ENCODE measurements around the gene CYSTM1.

Gene CYSTM1

GRCh38 chr5:140246378-140247122 lies 71.6 kb downstream of the CYSTM1 start:
- no peak for TF ChIP-seq CTCF (conservative IDR thresholded peaks at IDR 0.05; ENCODE audit: control insufficient read depth, insufficient read depth, low read depth, low read length)
- peak; percentile 73 for DNase-seq (ENCODE audit: low read depth)
- no peak overlapping the region for H3K4me3 ChIP-seq (ENCODE audit: control insufficient read depth, low read depth, low read length)

GRCh38 chr5:140248414-140248813 lies 73.4 kb downstream of the CYSTM1 start:
- H3K4me3 ChIP-seq (ENCODE audit: control insufficient read depth, low read depth, low read length) = no peak overlapping the region
- DNase-seq (ENCODE audit: low read depth) = no peak
- no peak for TF ChIP-seq CTCF (conservative IDR thresholded peaks at IDR 0.05; ENCODE audit: control insufficient read depth, insufficient read depth, low read depth, low read length)

GRCh38 chr5:140249536-140249935 lies 74.5 kb downstream of the CYSTM1 start:
- no peak for TF ChIP-seq CTCF (conservative IDR thresholded peaks at IDR 0.05; ENCODE audit: control insufficient read depth, insufficient read depth, low read depth, low read length)
- DNase-seq (ENCODE audit: low read depth) = no peak
- no peak overlapping the region for H3K4me3 ChIP-seq (ENCODE audit: control insufficient read depth, low read depth, low read length)

- H3K4me3 ChIP-seq (ENCODE audit: control insufficient read depth, low read depth, low read length) = no peak overlapping the region
- DNase-seq (ENCODE audit: low read depth) = no peak
- no peak for TF ChIP-seq CTCF (conservative IDR thresholded peaks at IDR 0.05; ENCODE audit: control insufficient read depth, insufficient read depth, low read depth, low read length)
Measured at GRCh38 chr5:140250386-140250785, 75.4 kb downstream of the CYSTM1 start.

- no peak for TF ChIP-seq CTCF (conservative IDR thresholded peaks at IDR 0.05; ENCODE audit: control insufficient read depth, insufficient read depth, low read depth, low read length)
- peak; percentile 87 for DNase-seq (ENCODE audit: low read depth)
- no peak overlapping the region for H3K4me3 ChIP-seq (ENCODE audit: control insufficient read depth, low read depth, low read length)
Measured at GRCh38 chr5:140251527-140251973, 76.6 kb downstream of the CYSTM1 start.

GRCh38 chr5:140252470-140253126 lies 77.6 kb downstream of the CYSTM1 start:
- no peak overlapping the region for H3K4me3 ChIP-seq (ENCODE audit: control insufficient read depth, low read depth, low read length)
- no peak for DNase-seq (ENCODE audit: low read depth)
- TF ChIP-seq CTCF (conservative IDR thresholded peaks at IDR 0.05; ENCODE audit: control insufficient read depth, insufficient read depth, low read depth, low read length) = no peak
